Skeletal muscle satellite cell (primary cell): ENCODE measurements around the gene TIMM17A.
A peak's percentile ranks its signal among the peaks of the same experiment; 100 is the strongest.

ENCODE experiments used
- H3K27me3 ChIP-seq: 2 replicates; pipeline ENCODE4 v1.7.0; 2013; ENCODE audit warnings: low read length; ENCODE audit not compliant: control insufficient read depth, insufficient read depth
- H3K36me3 ChIP-seq: 2 replicates; pipeline ENCODE4 v1.7.0; 2013; ENCODE audit warnings: mild to moderate bottlenecking, control low read depth, low read length; ENCODE audit not compliant: insufficient read depth
- H3K4me1 ChIP-seq: 2 replicates; pipeline ENCODE4 v1.7.0; 2013; ENCODE audit warnings: low read length; ENCODE audit not compliant: control insufficient read depth, insufficient read depth
- H3K4me2 ChIP-seq: 2 replicates; pipeline ENCODE4 v1.7.0; 2013; ENCODE audit warnings: mild to moderate bottlenecking, low read length
- H3K4me3 ChIP-seq: 2 replicates; pipeline ENCODE4 v1.7.0; 2013; ENCODE audit warnings: low read length
- H3K9ac ChIP-seq: 2 replicates; pipeline ENCODE4 v1.7.0; 2013; ENCODE audit warnings: mild to moderate bottlenecking, low read depth, low read length, moderate library complexity
- H3K9me3 ChIP-seq: replicated peaks from 2 replicates; pipeline ENCODE4 v1.7.0; 2013; ENCODE audit warnings: mild to moderate bottlenecking, control low read depth, low read length

Gene TIMM17A

GRCh38 chr1:201941420-201942128 is 13.7 kb upstream of the TIMM17A start:
- Histone ChIP-seq H3K4me2 (no peak overlapping the region), H3K9me3 (no peaks in the 10 kb centered on the region), H3K9ac (no peak overlapping the region), H3K36me3 (no peaks in the 10 kb centered on the region), H3K27me3 (peaks cover 3% of the 10 kb centered on the region), H3K4me3 (no peak overlapping the region), H3K4me1 (peaks cover 19% of the 10 kb centered on the region)

GRCh38 chr1:201942129-201942495 is 13.2 kb upstream of the TIMM17A start:
- no peak overlapping the region for H3K4me2 ChIP-seq
- no peak overlapping the region for H3K4me3 ChIP-seq
- peaks cover 24% of the 10 kb centered on the region for H3K4me1 ChIP-seq
- peaks cover 3% of the 10 kb centered on the region for H3K27me3 ChIP-seq
- no peaks in the 10 kb centered on the region for H3K36me3 ChIP-seq
- no peaks in the 10 kb centered on the region for H3K9me3 ChIP-seq
- no peak overlapping the region for H3K9ac ChIP-seq

- Histone ChIP-seq H3K27me3 (peaks cover 3% of the 10 kb centered on the region), H3K36me3 (no peaks in the 10 kb centered on the region), H3K9ac (no peak overlapping the region), H3K4me1 (peaks cover 19% of the 10 kb centered on the region), H3K9me3 (no peaks in the 10 kb centered on the region), H3K4me2 (no peak overlapping the region), H3K4me3 (no peak overlapping the region)
These were observed 11.3 kb upstream of the TIMM17A start for GRCh38 chr1:201944002-201944401.

GRCh38 chr1:201944639-201945038 is 10.7 kb upstream of the TIMM17A start:
- Histone ChIP-seq H3K4me1 (peaks cover 19% of the 10 kb centered on the region), H3K4me2 (no peak overlapping the region), H3K4me3 (no peak overlapping the region), H3K9ac (no peak overlapping the region), H3K9me3 (no peaks in the 10 kb centered on the region), H3K36me3 (no peaks in the 10 kb centered on the region), H3K27me3 (peaks cover 3% of the 10 kb centered on the region)

GRCh38 chr1:201945157-201945556 is 10.1 kb upstream of the TIMM17A start:
- Histone ChIP-seq H3K36me3 (no peaks in the 10 kb centered on the region), H3K4me1 (peaks cover 19% of the 10 kb centered on the region), H3K9ac (no peak overlapping the region), H3K27me3 (peaks cover 3% of the 10 kb centered on the region), H3K4me3 (peak overlapping the region; percentile 64), H3K9me3 (no peaks in the 10 kb centered on the region), H3K4me2 (peak overlapping the region; percentile 50)

GRCh38 chr1:201945863-201946223 is 9.5 kb upstream of the TIMM17A start:
- Histone ChIP-seq H3K4me2 (peak overlapping the region; percentile 86), H3K4me3 (peak overlapping the region; percentile 64), H3K9me3 (no peaks in the 10 kb centered on the region), H3K27me3 (peaks cover 3% of the 10 kb centered on the region), H3K9ac (peak overlapping the region; percentile 36), H3K4me1 (peaks cover 19% of the 10 kb centered on the region), H3K36me3 (no peaks in the 10 kb centered on the region)

- Histone ChIP-seq H3K9me3 (no peaks in the 10 kb centered on the region), H3K4me1 (peaks cover 19% of the 10 kb centered on the region), H3K9ac (peak within 1 kb of the TSS; percentile 60), H3K27me3 (peaks cover 3% of the 10 kb centered on the region), H3K4me2 (peak within 1 kb of the TSS; percentile 86), H3K4me3 (peak within 1 kb of the TSS; percentile 64), H3K36me3 (no peaks in the 10 kb centered on the region)
These were observed 8.9 kb upstream of the TIMM17A start, which contains the start of gene LMOD1 for GRCh38 chr1:201946224-201946908. LMOD1 (minus strand) TSS chr1:201946548; CDS start chr1:201946340, 208 bp downstream.

- Histone ChIP-seq H3K4me1 (peaks cover 19% of the 10 kb centered on the region), H3K4me3 (no peak overlapping the region), H3K9me3 (no peaks in the 10 kb centered on the region), H3K9ac (no peak overlapping the region), H3K36me3 (no peaks in the 10 kb centered on the region), H3K27me3 (peaks cover 3% of the 10 kb centered on the region), H3K4me2 (peak overlapping the region; percentile 86)
These were observed 7.7 kb upstream of the TIMM17A start for GRCh38 chr1:201947697-201948008.

- Histone ChIP-seq H3K9ac (no peak overlapping the region), H3K36me3 (no peaks in the 10 kb centered on the region), H3K4me1 (peaks cover 22% of the 10 kb centered on the region), H3K4me3 (no peak overlapping the region), H3K4me2 (no peak overlapping the region), H3K27me3 (peaks cover 3% of the 10 kb centered on the region), H3K9me3 (no peaks in the 10 kb centered on the region)
These were observed 5.8 kb upstream of the TIMM17A start for GRCh38 chr1:201949491-201949890.

- H3K9ac ChIP-seq, result peak overlapping the region; percentile 88
- no peaks in the 10 kb centered on the region for H3K9me3 ChIP-seq
- H3K4me1 ChIP-seq, result peaks cover 10% of the 10 kb centered on the region
- H3K4me3 ChIP-seq, result peak overlapping the region; percentile 93
- H3K4me2 ChIP-seq, result peak overlapping the region; percentile 61
- H3K27me3 ChIP-seq, result no peaks in the 10 kb centered on the region
- H3K36me3 ChIP-seq, result peaks cover 20% of the 10 kb centered on the region
These were observed 867 bp upstream of the TIMM17A start for GRCh38 chr1:201954263-201955008.

- H3K36me3 ChIP-seq, result peaks cover 20% of the 10 kb centered on the region
- H3K4me3 ChIP-seq, result peak overlapping the region; percentile 93
- peak overlapping the region; percentile 79 for H3K4me2 ChIP-seq
- no peaks in the 10 kb centered on the region for H3K9me3 ChIP-seq
- peaks cover 10% of the 10 kb centered on the region for H3K4me1 ChIP-seq
- peak overlapping the region; percentile 96 for H3K9ac ChIP-seq
- no peaks in the 10 kb centered on the region for H3K27me3 ChIP-seq
These were observed 433 bp downstream of the TIMM17A start for GRCh38 chr1:201955729-201956143.
